ENCODE results near the gene CNN2.

CNN2 gene

DNA sequence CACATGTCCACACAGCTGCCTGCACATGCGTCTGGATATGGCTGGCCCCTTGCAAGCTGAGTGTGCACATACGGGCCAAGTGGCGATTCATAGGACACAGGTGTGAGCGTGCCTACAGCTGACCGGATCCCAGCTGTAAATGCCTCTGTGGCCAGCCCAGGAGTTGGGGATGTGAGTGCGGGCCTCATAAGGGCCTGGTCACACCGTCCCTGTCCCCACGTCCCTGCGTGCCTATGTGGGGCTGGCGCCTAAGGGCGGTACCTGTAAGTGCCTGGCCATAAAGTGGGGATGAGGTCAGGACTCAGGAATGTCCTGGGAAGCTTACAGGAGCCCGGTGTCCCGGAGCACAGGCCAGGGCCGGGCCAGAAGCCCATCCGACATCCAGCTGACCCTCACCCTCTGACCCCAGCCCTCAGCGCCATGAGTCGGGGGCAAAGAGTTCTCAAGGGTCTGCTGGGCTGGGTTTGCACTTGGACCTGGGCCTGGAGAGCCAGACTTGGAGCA is 39.2 kb downstream of the CNN2 start:
- Histone ChIP-seq H2AFZ (ENCODE audit: low read depth, low read length) (no peak overlapping the region), H3K27me3 (ENCODE audit: insufficient read depth, low read length, poor library complexity) (no peaks in the 10 kb centered on the region), H3K4me2 (ENCODE audit: insufficient read depth, low read length) (peak overlapping the region; percentile 92), H3K9ac (ENCODE audit: low read depth, low read length) (0 out of 2 replicates have a peak overlapping the region, but pooled peaks have one; percentile 96), H3K36me3 (ENCODE audit: insufficient read depth, low read length) (peaks cover 23% of the 10 kb centered on the region), H3K9me3 (ENCODE audit: insufficient read depth, low read length, severe bottlenecking) (no peaks in the 10 kb centered on the region), H3K4me1 (ENCODE audit: insufficient read depth, low read length) (peaks cover 47% of the 10 kb centered on the region), H3K79me2 (ENCODE audit: insufficient read depth, low read length) (peaks cover 38% of the 10 kb centered on the region), H3K4me3 (ENCODE audit: low read depth in 1 of 2, low read length in 2 of 2) (peak overlapping the region in 1 of 2 experiments; percentile 12; a peak in 1 of 4 replicates), H3K27ac (ENCODE audit: low read length) (no peak overlapping the region), H4K20me1 (ENCODE audit: insufficient read depth, low read length) (peaks cover 16% of the 10 kb centered on the region)
- ATAC-seq (ENCODE audit: insufficient read depth, low read depth) = no peak
- DNase-seq = no peak
- TF ChIP-seq, protein P1, sequence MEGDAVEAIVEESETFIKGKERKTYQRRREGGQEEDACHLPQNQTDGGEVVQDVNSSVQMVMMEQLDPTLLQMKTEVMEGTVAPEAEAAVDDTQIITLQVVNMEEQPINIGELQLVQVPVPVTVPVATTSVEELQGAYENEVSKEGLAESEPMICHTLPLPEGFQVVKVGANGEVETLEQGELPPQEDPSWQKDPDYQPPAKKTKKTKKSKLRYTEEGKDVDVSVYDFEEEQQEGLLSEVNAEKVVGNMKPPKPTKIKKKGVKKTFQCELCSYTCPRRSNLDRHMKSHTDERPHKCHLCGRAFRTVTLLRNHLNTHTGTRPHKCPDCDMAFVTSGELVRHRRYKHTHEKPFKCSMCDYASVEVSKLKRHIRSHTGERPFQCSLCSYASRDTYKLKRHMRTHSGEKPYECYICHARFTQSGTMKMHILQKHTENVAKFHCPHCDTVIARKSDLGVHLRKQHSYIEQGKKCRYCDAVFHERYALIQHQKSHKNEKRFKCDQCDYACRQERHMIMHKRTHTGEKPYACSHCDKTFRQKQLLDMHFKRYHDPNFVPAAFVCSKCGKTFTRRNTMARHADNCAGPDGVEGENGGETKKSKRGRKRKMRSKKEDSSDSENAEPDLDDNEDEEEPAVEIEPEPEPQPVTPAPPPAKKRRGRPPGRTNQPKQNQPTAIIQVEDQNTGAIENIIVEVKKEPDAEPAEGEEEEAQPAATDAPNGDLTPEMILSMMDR (IDR thresholded peaks at IDR 0.05; ENCODE audit: borderline replicate concordance, extremely low read depth, low read length, poor library complexity, severe bottlenecking) = no peak
- TF ChIP-seq EZH2 (IDR thresholded peaks at IDR 0.05; ENCODE audit: borderline replicate concordance, low read depth, low read length, severe bottlenecking) = no peak

DNA sequence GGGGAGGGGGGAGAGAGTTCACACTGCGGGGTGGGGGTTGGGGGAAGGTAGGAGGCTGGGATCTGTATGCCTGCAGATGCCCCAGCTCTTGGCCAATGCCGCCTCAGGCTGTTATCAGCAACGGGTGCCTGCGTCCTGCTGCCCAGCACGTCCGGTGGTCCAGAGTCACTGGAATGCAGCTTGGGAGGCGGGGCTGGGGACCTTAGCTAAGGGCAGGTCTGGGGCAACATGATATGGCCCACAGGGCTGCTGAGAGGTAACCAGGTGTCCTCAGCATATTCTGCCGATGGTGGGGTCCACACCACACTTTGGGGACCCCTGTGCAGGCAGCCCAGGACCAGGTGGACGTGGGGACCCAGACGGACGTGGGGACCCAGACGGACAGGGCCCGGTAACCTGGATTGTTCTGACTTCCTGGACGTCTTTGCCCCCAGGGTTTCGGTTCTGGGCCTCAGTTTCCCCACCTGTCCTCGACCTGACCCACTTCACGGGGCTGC is 39.9 kb downstream of the CNN2 start:
- peak overlapping the region; percentile 96 for H3K9ac ChIP-seq (ENCODE audit: low read depth, low read length)
- H2AFZ ChIP-seq (ENCODE audit: low read depth, low read length) = peak overlapping the region; percentile 78
- H3K36me3 ChIP-seq (ENCODE audit: insufficient read depth, low read length) = peaks cover 28% of the 10 kb centered on the region
- H3K27me3 ChIP-seq (ENCODE audit: insufficient read depth, low read length, poor library complexity) = no peaks in the 10 kb centered on the region
- H3K9me3 ChIP-seq (ENCODE audit: insufficient read depth, low read length, severe bottlenecking) = no peaks in the 10 kb centered on the region
- H3K4me3 ChIP-seq (ENCODE audit: low read depth in 1 of 2, low read length in 2 of 2) = peak overlapping the region; percentile 84 to 97; a peak in 3 of 4 replicates
- H3K27ac ChIP-seq (ENCODE audit: low read length) = peak overlapping the region; percentile 88
- H3K4me1 ChIP-seq (ENCODE audit: insufficient read depth, low read length) = peaks cover 47% of the 10 kb centered on the region
- ATAC-seq (ENCODE audit: insufficient read depth, low read depth) (no peak), DNase-seq (no peak)
- TF ChIP-seq, protein P1 (IDR thresholded peaks at IDR 0.05; ENCODE audit: borderline replicate concordance, extremely low read depth, low read length, poor library complexity, severe bottlenecking) = no peak
- no peak for TF ChIP-seq EZH2 (IDR thresholded peaks at IDR 0.05; ENCODE audit: borderline replicate concordance, low read depth, low read length, severe bottlenecking)
- H4K20me1 ChIP-seq (ENCODE audit: insufficient read depth, low read length) = peaks cover 18% of the 10 kb centered on the region
- peak overlapping the region; percentile 92 for H3K4me2 ChIP-seq (ENCODE audit: insufficient read depth, low read length)
- H3K79me2 ChIP-seq (ENCODE audit: insufficient read depth, low read length) = peaks cover 42% of the 10 kb centered on the region

DNA sequence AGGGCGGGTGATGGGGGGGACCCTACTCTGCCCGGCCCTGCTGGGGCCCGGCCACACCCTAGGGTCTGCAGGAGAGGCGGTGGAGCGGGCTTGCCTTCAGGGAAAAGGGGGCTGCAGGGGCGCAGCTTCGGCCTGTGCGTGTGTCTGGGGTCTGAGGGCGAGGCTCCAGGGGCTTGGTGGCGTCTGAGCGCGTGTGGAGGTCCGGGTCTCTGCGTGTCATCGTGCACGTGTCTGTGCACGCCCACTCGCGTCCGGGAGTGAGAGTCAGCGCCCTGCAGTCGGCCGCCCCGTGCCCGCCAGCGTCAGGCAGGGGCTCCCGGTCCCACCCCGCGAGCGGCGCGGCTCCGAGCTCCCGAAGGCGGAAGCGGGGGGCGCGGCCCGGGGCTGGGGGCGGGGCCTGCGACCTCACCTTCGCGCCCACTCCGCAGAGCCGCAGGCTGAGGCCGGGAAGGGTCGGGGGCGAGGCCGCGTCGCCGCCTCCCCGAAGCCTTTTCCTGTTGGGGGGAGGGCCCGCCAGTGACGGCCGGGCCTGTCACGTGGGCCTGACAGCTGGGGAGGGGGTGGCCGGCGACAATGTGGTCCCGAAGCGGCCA is 40.4 kb downstream of the CNN2 start, which contains the start of gene ARHGAP45:
Gene ARHGAP45 (plus strand): TSS at position 420 of the 593 bp plus-strand sequence. CDS start 239 bp downstream, outside the sequence.
- no peaks in the 10 kb centered on the region for H3K27me3 ChIP-seq (ENCODE audit: insufficient read depth, low read length, poor library complexity)
- H3K4me2 ChIP-seq (ENCODE audit: insufficient read depth, low read length) = peak within 1 kb of the TSS; percentile 92
- peak within 1 kb of the TSS; percentile 96 for H3K9ac ChIP-seq (ENCODE audit: low read depth, low read length)
- no peak for TF ChIP-seq EZH2 (IDR thresholded peaks at IDR 0.05; ENCODE audit: borderline replicate concordance, low read depth, low read length, severe bottlenecking)
- TF ChIP-seq, protein P1 (IDR thresholded peaks at IDR 0.05; ENCODE audit: borderline replicate concordance, extremely low read depth, low read length, poor library complexity, severe bottlenecking) = no peak
- DNase-seq = peak; percentile 91
- ATAC-seq (ENCODE audit: insufficient read depth, low read depth) = peak; percentile 81
- peaks cover 42% of the 10 kb centered on the region for H3K79me2 ChIP-seq (ENCODE audit: insufficient read depth, low read length)
- peak within 1 kb of the TSS; percentile 78 for H2AFZ ChIP-seq (ENCODE audit: low read depth, low read length)
- peak within 1 kb of the TSS; percentile 84 to 97 for H3K4me3 ChIP-seq (ENCODE audit: low read depth in 1 of 2, low read length in 2 of 2)
- peaks cover 18% of the 10 kb centered on the region for H4K20me1 ChIP-seq (ENCODE audit: insufficient read depth, low read length)
- H3K27ac ChIP-seq (ENCODE audit: low read length) = peak within 1 kb of the TSS; percentile 88
- peaks cover 28% of the 10 kb centered on the region for H3K36me3 ChIP-seq (ENCODE audit: insufficient read depth, low read length)
- H3K9me3 ChIP-seq (ENCODE audit: insufficient read depth, low read length, severe bottlenecking) = no peaks in the 10 kb centered on the region
- peaks cover 47% of the 10 kb centered on the region for H3K4me1 ChIP-seq (ENCODE audit: insufficient read depth, low read length)

Measured in DND-41 (cell line).